ENCODE data around the gene EBF3.

EBF3 gene

GRCh38 chr10:129959544-129960480 is 4.3 kb downstream of the EBF3 start:
- no peak for DNase-seq (ENCODE audit: low spot score)

- DNase-seq (ENCODE audit: low spot score) = no peak
Observed at GRCh38 chr10:129958629-129959543, 5.2 kb downstream of the EBF3 start.

- no peak for DNase-seq (ENCODE audit: low spot score)
Observed at GRCh38 chr10:129958148-129958628, 5.9 kb downstream of the EBF3 start.

GRCh38 chr10:129956876-129957673 is 7.0 kb downstream of the EBF3 start:
- DNase-seq (ENCODE audit: low spot score) = no peak

GRCh38 chr10:129956286-129956670 is 7.8 kb downstream of the EBF3 start:
- no peak for DNase-seq (ENCODE audit: low spot score)

- no peak for DNase-seq (ENCODE audit: low spot score)
Observed at GRCh38 chr10:129955601-129956285, 8.3 kb downstream of the EBF3 start.

GRCh38 chr10:129954492-129955315 is 9.4 kb downstream of the EBF3 start:
- DNase-seq (ENCODE audit: low spot score) = no peak

- no peak for DNase-seq (ENCODE audit: low spot score)
Observed at GRCh38 chr10:129953119-129954051, 10.7 kb downstream of the EBF3 start.

GRCh38 chr10:129952378-129953118 is 11.5 kb downstream of the EBF3 start:
- no peak for DNase-seq (ENCODE audit: low spot score)

GRCh38 chr10:129951970-129952265 is 12.2 kb downstream of the EBF3 start:
- DNase-seq (ENCODE audit: low spot score) = no peak

- no peak for DNase-seq (ENCODE audit: low spot score)
Observed at GRCh38 chr10:129951101-129951969, 12.7 kb downstream of the EBF3 start.

GRCh38 chr10:129950676-129951075 is 13.4 kb downstream of the EBF3 start:
- no peak for DNase-seq (ENCODE audit: low spot score)

GRCh38 chr10:129949891-129950291 is 14.2 kb downstream of the EBF3 start:
- peak; percentile 70 for DNase-seq (ENCODE audit: low spot score)

GRCh38 chr10:129949411-129949810 is 14.7 kb downstream of the EBF3 start:
- no peak for DNase-seq (ENCODE audit: low spot score)

- DNase-seq (ENCODE audit: low spot score) = no peak
Observed at GRCh38 chr10:129946859-129947258, 17.2 kb downstream of the EBF3 start.

- DNase-seq (ENCODE audit: low spot score) = no peak
Observed at GRCh38 chr10:129945941-129946760, 17.9 kb downstream of the EBF3 start.

- DNase-seq (ENCODE audit: low spot score) = no peak
Observed at GRCh38 chr10:129945526-129945925, 18.5 kb downstream of the EBF3 start.
